T-helper 2 cell (primary cell): ENCODE data around the gene OR2L3.
"Not testable (repeated sequence)": the region's sequence is repeated elsewhere in the genome, so short reads cannot be mapped to it uniquely, and the experiment has no call there.

Experiments
- DNase-seq, 5 experiments: peaks; one replicate each; pipeline versions ENCODE4 v3.0.0 to v3.0.0-alpha.2; 2012 to 2022
- total RNA-seq, 2 donors: gene quantifications; one replicate each; lab custom pipeline; 2026; lab: John Stamatoyannopoulos, UW

The OR2L3 gene, protein sequence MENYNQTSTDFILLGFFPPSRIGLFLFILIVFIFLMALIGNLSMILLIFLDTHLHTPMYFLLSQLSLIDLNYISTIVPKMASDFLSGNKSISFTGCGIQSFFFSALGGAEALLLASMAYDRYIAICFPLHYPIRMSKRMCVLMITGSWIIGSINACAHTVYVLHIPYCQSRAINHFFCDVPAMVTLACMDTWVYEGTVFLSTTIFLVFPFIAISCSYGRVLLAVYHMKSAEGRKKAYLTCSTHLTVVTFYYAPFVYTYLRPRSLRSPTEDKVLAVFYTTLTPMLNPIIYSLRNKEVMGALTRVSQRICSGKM
- 0 reads per million in 2 donors for total RNA-seq

DNA sequence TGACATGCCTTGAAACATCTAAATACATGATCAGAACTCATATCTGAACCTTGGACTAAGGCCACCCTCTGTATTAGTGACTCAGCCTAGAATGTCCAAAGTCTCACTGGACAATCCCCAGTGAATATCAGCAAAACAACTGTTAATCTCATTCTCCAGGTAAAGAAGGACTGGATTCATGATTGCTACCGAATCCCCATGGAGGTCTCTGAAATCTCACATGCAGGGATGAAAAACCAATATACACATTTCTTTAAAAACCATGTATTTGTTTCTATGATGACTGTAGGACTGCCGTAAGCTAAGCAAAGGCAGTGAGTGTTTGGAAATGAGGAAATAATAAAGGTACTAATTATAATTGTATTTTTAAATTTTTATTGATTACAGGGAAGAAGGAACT lies at the start of gene OR2L3:
Gene OR2L3, plus strand, starts transcription at position 301 of the 400 bp plus-strand sequence. CDS start 13,846 bp downstream, outside the sequence.
- DNase-seq, result no peak

DNA sequence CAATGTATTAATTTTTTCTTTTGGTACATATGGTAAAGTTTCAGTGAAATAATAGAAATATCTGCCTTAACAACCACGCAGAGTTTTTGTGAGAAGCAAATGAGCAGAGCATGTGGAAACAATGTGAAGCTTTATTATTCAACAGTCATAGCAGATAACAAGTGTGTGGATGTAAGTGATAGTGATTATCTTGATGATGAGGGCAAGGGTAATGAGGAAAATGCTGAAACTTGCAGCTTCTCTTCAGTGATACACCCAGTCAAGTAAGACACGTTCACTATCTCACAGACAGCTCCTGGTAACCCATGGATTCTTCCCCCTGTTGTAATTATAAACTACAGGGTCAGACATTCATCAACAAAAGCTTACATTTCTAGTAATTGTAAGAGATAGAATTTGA lies 47.8 kb upstream of the OR2L3 start:
- DNase-seq, result no peak

DNA sequence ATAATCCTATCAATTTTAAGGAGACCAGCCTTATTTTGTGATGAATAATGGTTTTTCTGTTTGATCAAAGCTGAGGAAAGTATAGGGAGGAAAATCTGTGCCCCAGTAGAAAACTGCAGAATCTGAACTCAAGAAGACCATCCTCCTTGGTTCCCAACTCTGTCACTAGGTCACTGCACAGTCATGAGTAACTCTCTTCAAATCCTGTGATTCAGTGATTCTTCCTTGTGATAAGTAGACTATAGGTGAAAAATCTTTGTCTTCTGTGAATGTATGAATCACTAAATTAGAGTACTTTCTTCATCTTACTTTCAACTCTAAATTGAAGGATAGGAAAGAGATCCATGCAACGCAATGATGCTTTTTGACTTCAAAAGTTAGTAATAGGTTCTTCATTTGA lies 46.5 kb upstream of the OR2L3 start:
- DNase-seq, result no peak

DNA sequence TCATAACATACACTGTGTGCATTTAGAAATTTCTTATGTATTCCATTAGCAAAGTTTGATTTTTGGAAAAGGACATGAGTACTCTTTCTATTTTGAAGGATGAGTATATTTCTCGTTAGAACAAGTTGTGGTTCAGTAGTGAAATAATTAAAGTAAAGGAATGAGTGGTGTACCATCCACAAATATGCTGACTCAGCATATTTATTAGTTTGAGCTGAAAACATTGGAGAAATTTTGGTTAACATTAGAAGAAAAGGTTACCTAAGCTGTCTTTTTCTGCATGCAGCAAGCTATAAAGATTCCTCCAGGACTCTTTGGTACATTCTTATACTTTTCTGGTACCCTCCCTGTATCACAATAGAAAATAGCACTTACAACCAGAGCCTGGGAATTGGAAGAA lies 38.9 kb upstream of the OR2L3 start:
- DNase-seq, result no peak

DNA sequence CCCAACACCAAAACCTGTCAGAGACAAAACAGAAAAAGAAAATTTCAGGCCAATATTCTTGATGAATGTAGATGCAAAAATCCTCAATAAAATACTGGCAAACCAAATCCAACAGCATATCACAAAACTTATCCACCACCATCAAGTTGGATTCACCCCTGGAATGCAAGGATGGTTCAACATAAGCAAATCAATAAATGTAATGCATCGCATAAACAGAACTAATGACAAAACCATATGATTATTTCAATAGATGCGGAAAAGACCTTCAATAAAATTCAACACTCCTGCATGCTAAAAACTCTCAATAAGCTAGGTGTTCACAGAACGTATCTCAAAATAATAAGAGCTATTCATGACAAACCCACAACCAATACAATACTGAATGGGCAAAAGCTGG lies 37.0 kb upstream of the OR2L3 start:
- no peak for DNase-seq

DNA sequence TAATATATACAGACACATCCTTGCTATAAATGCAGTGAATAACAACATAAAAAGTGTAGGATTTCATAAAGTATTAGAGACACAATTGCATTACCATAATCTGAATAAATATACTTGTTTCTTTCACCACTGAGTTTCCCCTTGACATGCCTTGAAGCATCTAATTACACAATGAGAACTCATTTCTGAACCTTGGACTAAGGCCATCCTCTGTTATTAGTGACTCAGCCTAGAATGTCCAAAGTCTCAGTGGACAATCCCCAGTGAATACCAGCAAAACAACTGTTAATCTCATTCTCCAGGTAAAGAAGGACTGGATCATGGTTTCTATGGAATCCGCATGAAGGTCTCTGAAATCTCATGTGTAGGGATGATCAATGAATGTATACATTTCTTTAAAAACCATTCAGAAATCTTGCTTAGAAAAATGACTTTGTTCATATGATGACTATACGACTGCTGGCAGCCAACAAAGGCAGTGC lies 33.4 kb upstream of the OR2L3 start, which contains the start of gene OR2L5:
Gene OR2L5, plus strand, starts transcription at position 432 of the 482 bp plus-strand sequence. CDS start 8,288 bp downstream, outside the sequence.
- no peak for DNase-seq

DNA sequence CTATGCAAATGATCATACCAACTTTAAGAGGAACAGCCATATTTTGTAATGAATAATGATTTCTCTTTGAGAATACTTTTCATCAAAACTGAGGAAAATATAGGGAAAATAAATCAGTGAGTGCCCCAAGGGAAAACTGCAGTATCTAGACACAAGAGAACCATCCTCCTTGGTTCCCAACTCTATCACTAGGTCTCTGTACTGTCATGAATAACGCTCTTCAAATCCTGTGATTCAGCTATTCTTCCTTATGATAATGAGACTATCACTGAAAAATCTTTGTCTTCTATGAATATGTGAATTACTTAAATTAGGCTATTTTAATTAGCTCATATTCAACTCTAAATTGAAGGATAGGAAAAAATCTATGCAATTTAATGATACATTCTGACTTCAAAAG lies 30.8 kb upstream of the OR2L3 start:
- DNase-seq, result no peak

DNA sequence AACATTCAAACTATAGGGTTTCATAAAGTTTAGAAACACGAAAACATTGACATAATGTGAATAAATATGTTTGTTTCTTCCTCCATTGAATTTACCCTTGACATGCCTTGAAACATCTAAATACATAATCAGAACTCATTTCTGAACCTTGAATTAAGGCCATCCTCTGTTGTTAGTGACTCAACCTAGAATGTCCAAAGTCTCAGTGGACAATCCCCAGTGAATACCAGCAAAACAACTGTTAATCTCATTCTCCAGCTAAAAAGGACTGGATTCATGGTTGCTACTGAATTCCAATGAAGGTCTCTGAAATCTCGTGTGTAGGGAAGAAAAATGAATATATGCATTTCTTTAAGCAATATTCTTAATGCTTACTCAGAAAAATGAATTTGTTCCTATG lies 16.9 kb upstream of the OR2L3 start, which contains the start of gene OR2L2:
Gene OR2L2, plus strand, starts transcription at position 301 of the 400 bp plus-strand sequence. CDS start 8,198 bp downstream, outside the sequence.
- no peak for DNase-seq

DNA sequence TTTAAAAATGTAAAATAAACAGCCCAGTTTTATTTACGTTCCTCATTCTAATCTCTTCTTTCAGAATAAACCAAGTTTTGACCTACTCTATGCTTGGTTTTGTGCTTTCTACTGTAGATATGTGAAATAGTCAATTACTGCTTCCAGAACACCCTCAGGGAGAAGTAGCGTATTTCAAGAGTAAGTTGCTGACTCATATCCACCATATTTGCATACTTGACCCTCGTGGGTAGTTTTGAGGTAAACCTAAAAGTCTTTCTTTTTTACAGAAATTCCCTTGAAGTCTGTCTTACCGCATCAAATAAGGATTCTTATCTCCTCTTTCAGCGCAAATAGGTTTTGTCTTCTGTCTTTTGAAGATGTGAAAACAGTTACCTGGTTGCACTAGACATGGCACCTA lies 1.4 kb upstream of the OR2L3 start:
- peak in 1 of 5 experiments; percentile 5 for DNase-seq

DNA sequence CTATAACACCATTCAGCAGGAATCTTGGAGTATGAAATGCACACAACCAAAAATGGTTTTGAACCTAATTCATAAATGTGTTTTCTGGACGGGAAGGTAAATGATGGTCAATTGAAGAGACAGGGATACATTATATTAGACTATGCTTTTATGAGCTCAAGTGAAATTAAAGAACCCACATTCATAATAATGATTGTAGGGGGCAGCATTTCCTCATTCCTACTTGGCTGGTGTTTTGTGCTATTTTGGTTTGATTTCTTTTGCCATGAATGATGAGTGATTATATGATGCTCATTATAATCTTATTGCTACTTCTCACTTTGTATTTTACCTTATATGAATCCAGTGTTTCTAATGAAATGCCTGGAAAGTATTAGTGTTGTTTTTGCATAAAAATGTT lies 372 bp downstream of the OR2L3 start:
- DNase-seq, result no peak

DNA sequence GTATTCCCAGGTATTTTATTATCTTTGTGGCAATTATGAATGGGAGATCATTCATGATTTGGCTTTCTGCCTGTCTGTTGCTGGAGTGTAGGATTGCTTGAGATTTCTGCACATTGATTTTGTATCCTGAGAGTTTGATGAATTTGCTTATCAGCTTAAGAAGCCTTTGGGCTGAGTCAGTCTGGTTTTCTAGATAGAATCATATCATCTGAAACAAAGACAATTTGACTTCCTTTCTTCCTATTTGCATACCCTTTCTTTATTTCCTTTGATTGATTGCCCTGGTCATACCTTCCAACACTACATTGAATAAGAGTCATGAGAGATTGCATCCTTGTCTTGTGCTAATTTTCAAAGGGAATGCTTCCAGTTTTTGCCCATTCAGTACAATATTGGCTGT lies 8.0 kb downstream of the OR2L3 start:
- DNase-seq, result no peak

DNA sequence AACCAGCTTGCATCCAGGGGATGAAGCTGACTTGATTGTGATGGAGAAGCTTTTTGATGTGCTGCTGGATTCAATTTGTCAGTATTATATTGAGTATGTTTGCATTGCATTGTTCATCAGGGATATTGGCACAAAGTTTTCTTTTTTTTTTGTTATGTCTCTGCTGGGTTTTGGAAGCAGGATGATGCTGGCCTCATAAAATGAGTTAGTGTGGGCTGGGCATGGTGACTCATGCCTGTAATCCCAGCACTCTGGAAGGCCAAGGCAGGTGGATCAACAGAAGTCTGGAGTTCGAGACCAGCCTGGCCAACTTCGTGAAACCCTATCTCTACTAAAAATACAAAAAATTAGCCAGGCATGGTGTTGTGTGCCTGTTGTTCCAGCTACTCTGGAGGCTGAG lies 8.6 kb downstream of the OR2L3 start:
- DNase-seq, result no peak

DNA sequence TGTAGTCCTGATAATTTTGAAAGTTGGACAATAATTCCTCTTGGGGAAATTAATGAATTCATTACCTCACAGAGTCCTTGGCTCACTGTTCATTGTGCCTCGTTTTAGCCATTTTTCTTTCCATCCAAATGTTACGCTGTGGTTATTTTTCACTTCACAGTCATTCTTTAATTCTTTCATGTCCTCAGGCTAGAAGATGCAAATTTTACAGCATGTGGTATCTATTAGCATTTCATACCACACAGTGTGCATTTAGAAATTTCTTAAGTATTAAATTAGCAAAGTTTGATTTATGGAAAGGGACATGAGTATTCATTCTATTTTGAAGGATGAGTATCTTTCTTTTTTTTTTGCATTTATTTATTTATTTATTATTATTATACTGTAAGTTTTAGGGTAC lies 18.4 kb downstream of the OR2L3 start:
- no peak for DNase-seq

DNA sequence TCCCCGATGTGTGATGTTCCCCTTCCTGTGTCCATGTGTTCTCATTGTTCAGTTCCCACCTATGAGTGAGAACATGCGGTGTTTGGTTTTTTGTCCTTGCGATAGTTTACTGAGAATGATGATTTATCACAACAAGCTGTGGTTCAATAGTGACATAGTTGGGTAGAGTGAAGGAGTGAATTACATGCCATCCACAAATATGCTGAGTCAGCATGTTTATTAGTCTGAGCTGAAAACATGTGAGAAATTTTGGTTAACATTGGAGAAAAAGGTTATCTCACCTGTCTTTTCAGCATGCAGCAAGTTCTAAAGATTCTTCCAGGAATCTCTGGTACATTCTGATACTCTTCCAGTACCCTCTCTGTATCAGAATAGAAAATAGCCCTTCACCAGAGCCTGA lies 19.0 kb downstream of the OR2L3 start:
- DNase-seq, result no peak

DNA sequence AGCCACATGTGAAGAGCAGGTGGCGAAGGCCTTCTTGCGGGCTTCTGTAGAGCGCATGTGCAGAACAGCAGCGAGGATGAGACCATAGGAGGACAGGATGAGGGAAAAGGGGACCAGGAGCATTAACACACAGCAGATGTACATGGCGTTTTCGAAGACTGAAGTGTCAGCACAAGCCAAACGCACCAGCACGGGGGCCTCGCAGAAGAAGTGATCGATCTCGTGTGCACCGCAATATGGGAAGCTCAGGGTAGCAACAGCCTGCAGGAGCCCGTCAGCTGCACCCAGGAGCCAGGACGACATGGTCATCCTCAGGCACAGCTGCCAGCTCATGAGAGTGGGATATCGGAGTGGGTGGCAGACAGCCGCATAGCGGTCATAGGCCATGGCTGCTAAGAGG lies 37.2 kb downstream of the OR2L3 start:
- not testable (repeated sequence) for DNase-seq

DNA sequence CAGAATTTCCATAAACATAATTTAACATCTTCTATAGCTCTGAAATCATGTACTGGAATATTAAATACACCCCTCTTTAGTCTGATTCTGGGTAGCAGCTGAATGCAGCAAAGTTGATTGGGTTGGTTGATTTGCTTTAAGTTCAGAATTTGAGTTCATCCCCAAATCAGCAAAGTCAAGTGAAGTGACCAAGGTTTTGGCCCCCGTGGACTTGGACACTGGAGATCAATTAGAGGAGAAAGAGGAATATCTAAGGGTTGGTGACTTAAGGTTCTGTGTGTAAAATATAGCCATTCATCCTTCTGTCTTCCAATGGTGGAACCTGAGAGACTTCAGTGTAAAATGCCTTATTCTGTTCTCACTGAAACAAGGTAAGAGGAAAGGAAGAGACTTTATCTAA lies 48.2 kb downstream of the OR2L3 start, which contains the start of gene OR2L13:
Gene OR2L13, plus strand, starts transcription at position 301 of the 400 bp plus-strand sequence. CDS start 4,192 bp downstream, outside the sequence.
- no peak for DNase-seq

DNA sequence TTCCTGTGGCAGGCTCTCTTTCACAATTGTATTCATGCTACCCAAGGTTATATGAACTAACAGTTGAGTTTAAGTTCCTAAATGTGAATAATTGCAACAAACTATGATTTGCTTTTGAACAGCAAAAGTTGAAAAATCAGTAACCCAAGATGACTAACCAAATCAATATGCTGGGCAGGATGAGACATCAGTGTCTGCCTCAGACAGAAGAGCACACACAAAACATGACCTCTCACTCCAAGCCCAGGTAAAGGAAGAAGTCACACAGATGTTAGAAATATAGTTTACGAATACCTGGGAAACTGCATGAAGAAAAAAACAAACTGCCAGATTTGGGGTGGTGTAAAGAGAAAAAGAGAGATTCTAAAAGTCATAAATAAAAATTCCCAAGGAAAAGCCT lies 51.9 kb downstream of the OR2L3 start:
- DNase-seq, result no peak

DNA sequence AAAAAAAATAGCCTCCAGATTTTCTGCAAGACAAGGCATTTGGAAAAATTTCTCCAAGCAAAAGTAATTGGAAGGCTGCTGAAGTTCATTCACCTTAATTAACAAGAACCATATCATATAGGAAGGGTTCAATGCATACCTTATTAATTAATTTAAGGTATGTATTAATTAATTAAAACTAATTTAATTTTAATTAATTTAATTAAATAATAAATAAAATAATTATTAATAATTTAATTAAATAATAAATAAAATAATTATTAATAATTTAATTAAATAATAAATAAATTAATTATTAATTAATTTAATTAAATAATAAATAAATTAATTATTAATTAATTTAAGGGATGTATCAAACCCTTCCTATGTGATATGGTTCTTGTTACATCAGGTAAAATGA lies 56.2 kb downstream of the OR2L3 start:
- no peak for DNase-seq

DNA sequence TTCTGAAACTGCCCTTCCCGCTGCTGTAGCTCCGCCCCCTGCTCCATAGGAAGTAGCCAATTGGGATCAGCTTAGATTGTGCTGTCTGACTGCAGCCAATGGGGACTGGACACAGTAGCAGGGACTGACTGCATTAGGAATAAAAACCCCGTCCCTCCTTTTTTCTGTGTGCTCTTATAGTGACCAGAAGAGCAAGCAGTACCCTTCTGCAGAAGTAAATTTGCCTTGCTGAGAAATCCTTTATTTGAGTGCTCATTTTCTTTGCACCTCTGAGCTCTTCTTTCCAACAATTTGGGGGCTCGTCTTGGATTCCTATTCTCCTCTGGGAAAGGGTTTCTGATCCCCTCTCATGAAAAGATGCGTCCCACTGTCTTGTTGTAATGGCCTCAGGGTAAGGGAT lies 64.5 kb downstream of the OR2L3 start:
- DNase-seq, result no peak
